OCI-LY1 (cell line): ENCODE measurements around the gene PSD2.

Experiments
- CTCF ChIP-seq: fragments of 200-600 bp; sonication (generic), shearing (Covaris generic); IDR thresholded peaks from 2 replicates; pipeline ENCODE4 v1.5.1; 2017; ENCODE audit warnings: mild to moderate bottlenecking, antibody characterized with exemption, low read length, moderate library complexity, mixed read lengths
- EZH2 ChIP-seq: fragments of 200-600 bp; sonication (generic), shearing (Covaris generic); IDR thresholded peaks from 2 replicates; pipeline ENCODE4 v1.8.0; 2017; ENCODE audit warnings: borderline replicate concordance, mixed run types, mild to moderate bottlenecking, antibody characterized with exemption, low read length, moderate library complexity, mixed read lengths

- TF ChIP-seq CTCF, result no peak
- TF ChIP-seq EZH2, result no peak
Measured at GRCh38 chr5:139851558-139851957, 56.0 kb downstream of the PSD2 start.
